GF-D8 (cell line): Measurements from ENCODE around the gene ACP3.
"Not testable (repeated sequence)": the region's sequence is repeated elsewhere in the genome, so short reads cannot be mapped to it uniquely, and the experiment has no call there.

ENCODE experiments used
- DNase-seq: peaks from one replicate; lab custom pipeline; 2025; lab: John Stamatoyannopoulos, UW

ACP3 gene

GRCh38 chr3:132362329-132362728, 45.1 kb downstream of the ACP3 start:
- no peak for DNase-seq

- no peak for DNase-seq
Measured at GRCh38 chr3:132368515-132368914, 51.3 kb downstream of the ACP3 start.

GRCh38 chr3:132368962-132369361, 51.8 kb downstream of the ACP3 start:
- DNase-seq = no peak

GRCh38 chr3:132376945-132377354, 59.7 kb downstream of the ACP3 start:
- DNase-seq = not testable (repeated sequence)

- DNase-seq = no peak
Measured at GRCh38 chr3:132378048-132378762, 61.0 kb downstream of the ACP3 start.

GRCh38 chr3:132378846-132379245, 61.6 kb downstream of the ACP3 start:
- no peak for DNase-seq

GRCh38 chr3:132380920-132381319, 63.7 kb downstream of the ACP3 start:
- DNase-seq = no peak

GRCh38 chr3:132381348-132381944, 64.2 kb downstream of the ACP3 start:
- DNase-seq = no peak

- no peak for DNase-seq
Measured at GRCh38 chr3:132382267-132382666, 65.1 kb downstream of the ACP3 start.

GRCh38 chr3:132382688-132383194, 65.5 kb downstream of the ACP3 start:
- no peak for DNase-seq

- no peak for DNase-seq
Measured at GRCh38 chr3:132386259-132386658, 69.1 kb downstream of the ACP3 start.

- not testable (repeated sequence) for DNase-seq
Measured at GRCh38 chr3:132392675-132393074, 75.5 kb downstream of the ACP3 start.

- no peak for DNase-seq
Measured at GRCh38 chr3:132394320-132394719, 77.1 kb downstream of the ACP3 start.

- no peak for DNase-seq
Measured at GRCh38 chr3:132395126-132395525, 77.9 kb downstream of the ACP3 start.

- DNase-seq = no peak
Measured at GRCh38 chr3:132396255-132396654, 79.0 kb downstream of the ACP3 start.

- DNase-seq = not testable (repeated sequence)
Measured at GRCh38 chr3:132396776-132397175, 79.6 kb downstream of the ACP3 start.

GRCh38 chr3:132399054-132399929, 82.1 kb downstream of the ACP3 start:
- no peak for DNase-seq

- no peak for DNase-seq
Measured at GRCh38 chr3:132401255-132401654, 84.0 kb downstream of the ACP3 start.

- no peak for DNase-seq
Measured at GRCh38 chr3:132404276-132404675, 87.1 kb downstream of the ACP3 start.

GRCh38 chr3:132405188-132405587, 88.0 kb downstream of the ACP3 start:
- no peak for DNase-seq

- DNase-seq = no peak
Measured at GRCh38 chr3:132405609-132406299, 88.5 kb downstream of the ACP3 start.

- DNase-seq = no peak
Measured at GRCh38 chr3:132406587-132406986, 89.4 kb downstream of the ACP3 start.
